SU-DHL-6 (cell line): ENCODE data around the gene ZFP3.

Experiments
- H2AFZ ChIP-seq: fragments of 200-600 bp; sonication (generic); 2 replicates; pipeline ENCODE4 v1.6.1; 2014; ENCODE audit warnings: low read depth, mild to moderate bottlenecking, moderate library complexity, mixed read lengths, antibody characterized with exemption, low read length; ENCODE audit not compliant: severe bottlenecking
- H3F3A ChIP-seq: fragments of 200-600 bp; shearing (Covaris generic); 2 replicates; pipeline ENCODE4 v1.6.0; 2016; ENCODE audit warnings: antibody characterized with exemption, mild to moderate bottlenecking; ENCODE audit not compliant: insufficient read depth
- H3K27ac ChIP-seq: fragments of 200-600 bp; sonication (generic); 2 replicates; pipeline ENCODE4 v1.5.1; 2016; ENCODE audit warnings: low read depth, mild to moderate bottlenecking, low read length, moderate library complexity, mixed read lengths
- H3K27me3 ChIP-seq: fragments of 200-600 bp; sonication (generic), shearing (Covaris generic); 2 replicates; pipeline ENCODE4 v1.6.0; 2014; ENCODE audit warnings: mild to moderate bottlenecking, low read length
- H3K36me3 ChIP-seq: fragments of 200-600 bp; sonication (generic); 2 replicates; pipeline ENCODE4 v1.6.1; 2014; ENCODE audit warnings: mild to moderate bottlenecking, low read length, mixed read lengths
- H3K4me2 ChIP-seq: fragments of 300-600, 200-600 bp; shearing (Covaris generic), sonication (generic); 2 replicates; pipeline ENCODE4 v1.6.0; 2014; ENCODE audit warnings: low read length, low read depth, mild to moderate bottlenecking; ENCODE audit not compliant: poor library complexity, severe bottlenecking
- H3K4me3 ChIP-seq: fragments of 200-600 bp; sonication (generic); 2 replicates; pipeline ENCODE4 v1.5.1; 2014; ENCODE audit warnings: antibody characterized with exemption, low read length, mild to moderate bottlenecking, mixed read lengths; ENCODE audit not compliant: insufficient read depth, poor library complexity, severe bottlenecking
- H3K79me2 ChIP-seq: fragments of 200-600 bp; sonication (generic); 2 replicates; pipeline ENCODE4 v1.6.1; 2014; ENCODE audit warnings: mild to moderate bottlenecking, low read length, moderate library complexity; ENCODE audit not compliant: insufficient read depth
- H3K9ac ChIP-seq: fragments of 200-600 bp; sonication (generic); 2 replicates; pipeline ENCODE4 v1.7.0; 2014; ENCODE audit warnings: mild to moderate bottlenecking, low read length
- H3K9me2 ChIP-seq: fragments of 200-600 bp; sonication (generic); replicated peaks from 2 replicates; pipeline ENCODE4 v1.6.1; 2014; ENCODE audit warnings: low read length; ENCODE audit not compliant: insufficient read depth
- H3K9me3 ChIP-seq: fragments of 200-600 bp; sonication (generic); 2 replicates; pipeline ENCODE4 v1.6.1; 2014; ENCODE audit warnings: low read length, mixed read lengths; ENCODE audit not compliant: insufficient read depth
- H4K20me1 ChIP-seq: fragments of 200-600 bp; sonication (generic); 2 replicates; pipeline ENCODE4 v1.6.1; 2014; ENCODE audit warnings: low read depth, mild to moderate bottlenecking, antibody characterized with exemption, low read length, moderate library complexity, mixed read lengths
- EZH2phosphoT487 ChIP-seq: fragments of 200-600 bp; sonication (generic), shearing (Covaris generic); conservative IDR thresholded peaks from 2 replicates; pipeline ENCODE4 v1.6.1; 2018; ENCODE audit warnings: mild to moderate bottlenecking, antibody characterized with exemption, low read length, moderate library complexity, mixed read lengths
- TF ChIP-seq, protein P1 (sequence below): fragments of 200-600 bp; sonication (generic); IDR thresholded peaks from one replicate; pipeline ENCODE4 v1.5.1; 2017; ENCODE audit warnings: antibody characterized with exemption, mild to moderate bottlenecking, low read length, moderate library complexity; ENCODE audit not compliant: insufficient read depth, poor library complexity, severe bottlenecking

ZFP3 gene

DNA sequence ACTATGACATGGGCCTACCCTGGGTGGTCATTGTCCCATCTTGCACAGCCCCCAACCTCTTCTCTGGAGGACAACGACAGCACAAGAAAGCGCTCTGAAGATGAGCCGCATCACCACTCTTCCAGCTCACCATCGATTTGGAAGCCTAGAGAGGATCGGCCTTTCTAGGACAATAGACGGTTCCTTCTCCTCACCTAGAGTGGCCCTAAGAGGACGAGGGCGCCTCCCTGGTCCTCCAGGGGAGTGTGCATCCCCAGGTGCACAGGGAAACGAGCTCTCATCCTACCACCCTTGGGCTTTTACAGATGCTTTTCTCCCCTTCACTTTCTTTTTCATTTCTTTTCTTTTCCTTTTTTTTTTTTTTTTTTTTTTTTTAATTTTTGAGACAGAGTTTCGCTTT lies 22.7 kb upstream of the ZFP3 start:
- H3K79me2 ChIP-seq: no peaks in the 10 kb centered on the region
- H3K4me3 ChIP-seq: no peak overlapping the region
- TF ChIP-seq, protein P1, sequence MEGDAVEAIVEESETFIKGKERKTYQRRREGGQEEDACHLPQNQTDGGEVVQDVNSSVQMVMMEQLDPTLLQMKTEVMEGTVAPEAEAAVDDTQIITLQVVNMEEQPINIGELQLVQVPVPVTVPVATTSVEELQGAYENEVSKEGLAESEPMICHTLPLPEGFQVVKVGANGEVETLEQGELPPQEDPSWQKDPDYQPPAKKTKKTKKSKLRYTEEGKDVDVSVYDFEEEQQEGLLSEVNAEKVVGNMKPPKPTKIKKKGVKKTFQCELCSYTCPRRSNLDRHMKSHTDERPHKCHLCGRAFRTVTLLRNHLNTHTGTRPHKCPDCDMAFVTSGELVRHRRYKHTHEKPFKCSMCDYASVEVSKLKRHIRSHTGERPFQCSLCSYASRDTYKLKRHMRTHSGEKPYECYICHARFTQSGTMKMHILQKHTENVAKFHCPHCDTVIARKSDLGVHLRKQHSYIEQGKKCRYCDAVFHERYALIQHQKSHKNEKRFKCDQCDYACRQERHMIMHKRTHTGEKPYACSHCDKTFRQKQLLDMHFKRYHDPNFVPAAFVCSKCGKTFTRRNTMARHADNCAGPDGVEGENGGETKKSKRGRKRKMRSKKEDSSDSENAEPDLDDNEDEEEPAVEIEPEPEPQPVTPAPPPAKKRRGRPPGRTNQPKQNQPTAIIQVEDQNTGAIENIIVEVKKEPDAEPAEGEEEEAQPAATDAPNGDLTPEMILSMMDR: no peak
- TF ChIP-seq EZH2phosphoT487: no peak
- H3K9me3 ChIP-seq: no peaks in the 10 kb centered on the region
- H3K36me3 ChIP-seq: no peaks in the 10 kb centered on the region
- no peaks in the 10 kb centered on the region for H4K20me1 ChIP-seq
- no peaks in the 10 kb centered on the region for H3K27me3 ChIP-seq
- no peak overlapping the region for H3K27ac ChIP-seq
- H3F3A ChIP-seq: no peaks in the 10 kb centered on the region
- no peaks in the 10 kb centered on the region for H3K9me2 ChIP-seq
- H3K9ac ChIP-seq: no peak overlapping the region
- no peak overlapping the region for H3K4me2 ChIP-seq
- no peak overlapping the region for H2AFZ ChIP-seq

DNA sequence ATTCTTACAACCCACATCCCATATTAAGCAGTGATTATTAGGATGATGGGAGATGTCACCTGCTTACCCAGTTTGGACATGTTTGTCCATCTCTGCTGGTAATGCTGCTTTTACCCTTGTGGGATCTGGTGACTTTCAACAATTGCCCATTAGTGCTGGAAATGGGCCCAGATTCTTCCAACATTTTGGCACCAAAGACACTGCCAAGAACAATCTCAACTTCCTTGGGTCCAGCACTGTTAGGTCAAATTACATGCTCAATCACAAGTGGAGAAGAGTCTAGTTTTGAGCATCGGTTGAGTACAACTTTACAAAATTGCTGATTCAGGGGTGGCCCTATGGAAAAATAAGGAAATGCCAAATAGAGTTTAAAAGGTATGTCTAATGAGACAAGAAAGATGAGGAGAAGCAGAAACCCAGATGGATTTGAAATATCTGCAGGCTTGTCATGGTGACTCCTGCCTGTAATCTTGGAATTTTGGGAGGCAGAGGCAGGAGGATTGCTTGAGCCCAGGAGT lies 13.0 kb upstream of the ZFP3 start:
- H4K20me1 ChIP-seq: no peaks in the 10 kb centered on the region
- no peaks in the 10 kb centered on the region for H3K79me2 ChIP-seq
- H3K4me3 ChIP-seq: no peak overlapping the region
- no peaks in the 10 kb centered on the region for H3F3A ChIP-seq
- H3K9me2 ChIP-seq: no peaks in the 10 kb centered on the region
- no peak overlapping the region for H2AFZ ChIP-seq
- H3K9me3 ChIP-seq: no peaks in the 10 kb centered on the region
- H3K27ac ChIP-seq: no peak overlapping the region
- H3K27me3 ChIP-seq: no peaks in the 10 kb centered on the region
- TF ChIP-seq, protein P1: no peak
- TF ChIP-seq EZH2phosphoT487: no peak
- H3K4me2 ChIP-seq: no peak overlapping the region
- H3K9ac ChIP-seq: no peak overlapping the region
- H3K36me3 ChIP-seq: no peaks in the 10 kb centered on the region

GRCh38 chr17:5068236-5068635 lies 10.0 kb upstream of the ZFP3 start:
- H3K36me3 ChIP-seq: no peaks in the 10 kb centered on the region
- no peak overlapping the region for H2AFZ ChIP-seq
- H4K20me1 ChIP-seq: no peaks in the 10 kb centered on the region
- H3K27ac ChIP-seq: no peak overlapping the region
- no peak overlapping the region for H3K4me2 ChIP-seq
- TF ChIP-seq, protein P1: no peak
- no peak for TF ChIP-seq EZH2phosphoT487
- no peaks in the 10 kb centered on the region for H3F3A ChIP-seq
- H3K79me2 ChIP-seq: no peaks in the 10 kb centered on the region
- no peak overlapping the region for H3K4me3 ChIP-seq
- no peaks in the 10 kb centered on the region for H3K9me3 ChIP-seq
- no peaks in the 10 kb centered on the region for H3K9me2 ChIP-seq
- H3K27me3 ChIP-seq: no peaks in the 10 kb centered on the region
- no peak overlapping the region for H3K9ac ChIP-seq
